ENCODE results near the gene COL24A1.

- no peak for TF ChIP-seq CTCF (IDR thresholded peaks at IDR 0.05)
- TF ChIP-seq POLR2A (IDR thresholded peaks at IDR 0.05) = no peak
- TF ChIP-seq POLR2AphosphoS5 (IDR thresholded peaks at IDR 0.05) = no peak
- no peak for TF ChIP-seq EP300 (IDR thresholded peaks at IDR 0.05)
These were observed 412.8 kb downstream of the COL24A1 start for GRCh38 chr1:85743814-85744213.

Measured in upper lobe of left lung (tissue), 4 donors.